ENCODE results near the gene TATDN2. TPM values are rescaled to one million over a fixed set of nuclear protein-coding genes. Genes with fewer than 3 reads are reported as not detected.
"Not testable (repeated sequence)": the region's sequence is repeated elsewhere in the genome, so short reads cannot be mapped to it uniquely, and the experiment has no call there.

TATDN2 gene
- total and polyA plus RNA-seq, 4 donors = 16.6 to 55.4 (median 37.7) TPM

- no peak for DNase-seq (ENCODE audit: low read depth in 4 of 6, low spot score in 6 of 6)
- H3K27ac ChIP-seq (ENCODE audit: low read depth, low read length) = no peak overlapping the region
- 87% methylated on average over 11 of the region's 11 CpGs for WGBS (ENCODE audit: insufficient coverage)
- H3K4me1 ChIP-seq (ENCODE audit: control insufficient read depth, insufficient read depth, low read length) = peaks cover 5% of the 10 kb centered on the region
- H3K36me3 ChIP-seq (ENCODE audit: control insufficient read depth, insufficient read depth, low read length) = peaks cover 44% of the 10 kb centered on the region
- no peaks in the 10 kb centered on the region for H3K9me3 ChIP-seq (ENCODE audit: control insufficient read depth, insufficient read depth, low read length)
- no peaks in the 10 kb centered on the region for H3K27me3 ChIP-seq (ENCODE audit: control insufficient read depth, insufficient read depth, low read length)
- no peak overlapping the region for H3K4me3 ChIP-seq (ENCODE audit: low read depth, low read length)
Measured at GRCh38 chr3:10288575-10288960, 40.3 kb downstream of the TATDN2 start.

- Histone ChIP-seq H3K27ac (ENCODE audit: low read depth, low read length) (no peak overlapping the region), H3K4me1 (ENCODE audit: control insufficient read depth, insufficient read depth, low read length) (peaks cover 5% of the 10 kb centered on the region), H3K4me3 (ENCODE audit: low read depth, low read length) (no peak overlapping the region), H3K27me3 (ENCODE audit: control insufficient read depth, insufficient read depth, low read length) (no peaks in the 10 kb centered on the region), H3K9me3 (ENCODE audit: control insufficient read depth, insufficient read depth, low read length) (no peaks in the 10 kb centered on the region), H3K36me3 (ENCODE audit: control insufficient read depth, insufficient read depth, low read length) (peaks cover 46% of the 10 kb centered on the region)
- 94% methylated on average over 9 of the region's 9 CpGs for WGBS (ENCODE audit: insufficient coverage)
- no peak for DNase-seq (ENCODE audit: low read depth in 4 of 6, low spot score in 6 of 6)
Measured at GRCh38 chr3:10289077-10289476, 40.8 kb downstream of the TATDN2 start.

DNA sequence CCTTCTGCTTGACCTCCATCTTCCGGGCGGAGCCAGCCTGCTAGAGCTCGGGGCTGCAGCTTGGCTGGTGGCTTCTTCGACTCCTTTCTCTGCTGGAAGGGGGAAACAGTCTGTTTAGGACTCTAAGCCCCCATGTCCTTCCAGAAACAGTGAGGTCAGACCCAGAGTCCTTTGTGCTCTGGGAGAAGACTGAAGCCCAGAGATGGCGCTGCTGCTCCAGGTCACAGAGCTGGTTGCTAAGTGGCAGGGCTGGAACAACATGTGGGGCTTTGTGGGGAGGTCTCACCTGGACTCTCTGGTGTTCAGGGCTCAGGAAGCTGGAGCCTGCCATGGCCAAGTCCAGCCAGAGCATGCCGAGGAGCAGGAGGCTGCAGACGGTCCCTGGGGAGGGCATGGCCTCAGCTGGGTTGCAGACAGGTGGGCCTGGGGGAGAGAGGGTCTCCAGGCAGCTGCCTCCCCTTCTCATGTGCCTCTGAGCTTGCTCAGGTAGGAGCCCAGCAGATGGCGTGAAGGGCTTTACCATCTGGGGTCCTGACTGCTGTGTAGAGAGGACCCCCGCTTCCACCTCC lies 41.6 kb downstream of the TATDN2 start:
- WGBS (ENCODE audit: insufficient coverage) = 80% methylated on average over 6 of the region's 9 CpGs
- H3K4me1 ChIP-seq (ENCODE audit: control insufficient read depth, insufficient read depth, low read length) = peaks cover 5% of the 10 kb centered on the region
- H3K27ac ChIP-seq (ENCODE audit: low read depth, low read length) = no peak overlapping the region
- H3K27me3 ChIP-seq (ENCODE audit: control insufficient read depth, insufficient read depth, low read length) = no peaks in the 10 kb centered on the region
- no peak overlapping the region for H3K4me3 ChIP-seq (ENCODE audit: low read depth, low read length)
- H3K9me3 ChIP-seq (ENCODE audit: control insufficient read depth, insufficient read depth, low read length) = no peaks in the 10 kb centered on the region
- H3K36me3 ChIP-seq (ENCODE audit: control insufficient read depth, insufficient read depth, low read length) = peaks cover 49% of the 10 kb centered on the region
- no peak for DNase-seq (ENCODE audit: low read depth in 4 of 6, low spot score in 6 of 6)

GRCh38 chr3:10290481-10291176 lies 42.4 kb downstream of the TATDN2 start:
- Histone ChIP-seq H3K9me3 (ENCODE audit: control insufficient read depth, insufficient read depth, low read length) (no peaks in the 10 kb centered on the region), H3K36me3 (ENCODE audit: control insufficient read depth, insufficient read depth, low read length) (peaks cover 51% of the 10 kb centered on the region), H3K4me3 (ENCODE audit: low read depth, low read length) (no peak overlapping the region), H3K27me3 (ENCODE audit: control insufficient read depth, insufficient read depth, low read length) (no peaks in the 10 kb centered on the region), H3K27ac (ENCODE audit: low read depth, low read length) (no peak overlapping the region), H3K4me1 (ENCODE audit: control insufficient read depth, insufficient read depth, low read length) (peaks cover 5% of the 10 kb centered on the region)
- DNase-seq (ENCODE audit: low read depth in 4 of 6, low spot score in 6 of 6) = no peak
- 78% methylated on average over 17 of the region's 18 CpGs for WGBS (ENCODE audit: insufficient coverage)

DNA sequence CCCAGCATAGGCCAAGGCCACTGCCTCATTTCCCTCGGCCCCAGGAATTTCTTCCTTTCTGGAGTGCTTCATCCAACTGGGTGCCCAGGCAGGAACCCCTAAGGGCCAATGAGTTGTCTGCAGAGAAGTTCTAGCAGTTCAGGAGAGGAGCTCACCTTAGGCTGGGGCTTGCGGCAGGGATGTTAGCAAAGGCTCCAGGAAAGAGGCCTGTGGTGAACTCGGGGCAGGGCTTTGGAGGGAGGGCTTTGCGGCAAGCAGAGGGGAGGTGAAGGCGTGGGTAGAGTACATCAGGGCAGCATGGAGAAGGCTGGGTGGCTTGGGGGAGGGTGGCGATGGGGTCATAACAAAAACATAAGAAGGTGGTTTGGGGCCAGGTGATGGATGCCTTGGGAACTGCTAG lies 43.4 kb downstream of the TATDN2 start:
- peaks cover 53% of the 10 kb centered on the region for H3K36me3 ChIP-seq (ENCODE audit: control insufficient read depth, insufficient read depth, low read length)
- 98% methylated on average over 6 of the region's 6 CpGs for WGBS (ENCODE audit: insufficient coverage)

DNA sequence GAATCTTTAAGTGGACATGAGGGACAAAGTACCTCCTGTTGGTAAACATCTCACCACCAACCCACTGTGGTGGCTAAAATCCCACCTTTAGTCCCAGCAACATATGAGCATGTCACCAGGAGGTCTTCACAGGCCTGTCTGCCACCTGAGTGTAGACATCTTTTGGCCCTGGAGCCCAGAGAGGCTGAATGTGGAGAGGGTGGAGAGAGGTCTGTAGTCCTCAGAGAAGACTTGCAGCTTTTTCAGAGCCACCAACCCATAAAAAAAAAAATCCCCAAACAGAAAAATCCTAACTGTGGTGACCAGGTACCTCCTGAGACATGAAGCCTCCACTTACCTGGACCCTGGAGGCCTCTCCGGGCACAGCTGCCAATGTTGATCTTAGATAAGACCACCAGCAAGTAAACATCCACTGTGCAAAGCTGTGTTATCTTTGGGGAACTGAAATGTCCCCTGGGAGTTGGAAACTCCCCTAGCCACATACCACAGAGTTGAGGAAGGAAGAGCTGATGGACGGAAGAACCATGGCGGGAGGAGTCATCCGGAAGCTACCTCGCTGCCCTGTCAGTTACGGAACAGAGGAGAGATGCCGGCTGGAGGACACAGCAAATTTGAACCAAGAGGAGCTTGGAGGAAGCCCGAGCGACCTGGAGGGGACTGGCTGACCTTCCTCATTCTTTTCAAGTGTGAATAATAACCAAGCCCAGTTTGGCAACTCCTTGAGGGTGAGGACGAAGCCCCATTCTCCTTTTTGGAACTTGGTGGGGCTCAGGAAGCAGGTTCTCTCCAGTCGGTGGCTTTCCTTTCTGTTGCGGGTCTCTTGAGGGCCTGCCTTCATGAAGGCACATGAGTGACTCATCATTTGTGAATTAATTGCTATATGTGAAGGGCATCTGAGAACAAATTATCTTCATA lies 44.5 kb downstream of the TATDN2 start, which contains the start of gene GHRL:
Gene GHRL (minus strand): TSS at position 443 of the 915 bp plus-strand sequence. CDS start 2,767 bp downstream, outside the sequence.
- Histone ChIP-seq H3K27ac (ENCODE audit: low read depth, low read length) (no peak within 1 kb of the TSS), H3K27me3 (ENCODE audit: control insufficient read depth, insufficient read depth, low read length) (no peaks in the 10 kb centered on the region), H3K4me1 (ENCODE audit: control insufficient read depth, insufficient read depth, low read length) (no peaks in the 10 kb centered on the region), H3K36me3 (ENCODE audit: control insufficient read depth, insufficient read depth, low read length) (peaks cover 53% of the 10 kb centered on the region), H3K9me3 (ENCODE audit: control insufficient read depth, insufficient read depth, low read length) (no peaks in the 10 kb centered on the region), H3K4me3 (ENCODE audit: low read depth, low read length) (no peak within 1 kb of the TSS)
- DNase-seq (ENCODE audit: low read depth in 4 of 6, low spot score in 6 of 6) = no peak
- 81% methylated on average over 5 of the region's 12 CpGs for WGBS (ENCODE audit: insufficient coverage)

More for the DNA sequence above, 43.4 kb downstream of the TATDN2 start:
- Histone ChIP-seq H3K27ac (ENCODE audit: low read depth, low read length) (no peak overlapping the region), H3K4me1 (ENCODE audit: control insufficient read depth, insufficient read depth, low read length) (peaks cover 4% of the 10 kb centered on the region), H3K4me3 (ENCODE audit: low read depth, low read length) (no peak overlapping the region), H3K9me3 (ENCODE audit: control insufficient read depth, insufficient read depth, low read length) (no peaks in the 10 kb centered on the region), H3K27me3 (ENCODE audit: control insufficient read depth, insufficient read depth, low read length) (no peaks in the 10 kb centered on the region)
- no peak for DNase-seq (ENCODE audit: low read depth in 4 of 6, low spot score in 6 of 6)

- no peaks in the 10 kb centered on the region for H3K27me3 ChIP-seq (ENCODE audit: control insufficient read depth, insufficient read depth, low read length)
- no peak overlapping the region for H3K27ac ChIP-seq (ENCODE audit: low read depth, low read length)
- WGBS (ENCODE audit: insufficient coverage) = 92% methylated on average over 12 of the region's 12 CpGs
- no peaks in the 10 kb centered on the region for H3K9me3 ChIP-seq (ENCODE audit: control insufficient read depth, insufficient read depth, low read length)
- no peak for DNase-seq (ENCODE audit: low read depth in 4 of 6, low spot score in 6 of 6)
- H3K4me3 ChIP-seq (ENCODE audit: low read depth, low read length) = no peak overlapping the region
- H3K4me1 ChIP-seq (ENCODE audit: control insufficient read depth, insufficient read depth, low read length) = no peaks in the 10 kb centered on the region
- peaks cover 41% of the 10 kb centered on the region for H3K36me3 ChIP-seq (ENCODE audit: control insufficient read depth, insufficient read depth, low read length)
Measured at GRCh38 chr3:10294030-10294586, 45.8 kb downstream of the TATDN2 start.

DNA sequence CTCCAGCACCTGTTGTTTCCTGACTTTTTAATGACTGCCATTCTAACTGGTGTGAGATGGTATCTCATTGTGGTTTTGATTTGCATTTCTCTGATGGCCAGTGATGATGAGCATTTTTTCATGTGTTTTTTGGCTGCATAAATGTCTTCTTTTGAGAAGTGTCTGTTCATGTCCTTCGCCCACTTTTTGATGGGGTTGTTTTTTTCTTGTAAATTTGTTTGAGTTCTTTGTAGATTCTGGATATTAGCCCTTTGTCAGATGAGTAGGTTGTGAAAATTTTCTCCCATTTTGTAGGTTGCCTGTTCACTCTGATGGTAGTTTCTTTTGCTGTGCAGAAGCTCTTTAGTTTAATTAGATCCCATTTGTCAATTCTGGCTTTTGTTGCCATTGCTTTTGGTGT lies 49.8 kb downstream of the TATDN2 start:
- not testable (repeated sequence) for H3K27ac ChIP-seq (ENCODE audit: low read depth, low read length); H3K9me3 ChIP-seq (ENCODE audit: control insufficient read depth, insufficient read depth, low read length); DNase-seq (ENCODE audit: low read depth in 4 of 6, low spot score in 6 of 6); H3K4me1 ChIP-seq (ENCODE audit: control insufficient read depth, insufficient read depth, low read length); H3K4me3 ChIP-seq (ENCODE audit: low read depth, low read length); H3K27me3 ChIP-seq (ENCODE audit: control insufficient read depth, insufficient read depth, low read length)
- WGBS (ENCODE audit: insufficient coverage) = no CpG with 5 or more reads among the region's 1 CpG
- peaks cover 55% of the 10 kb centered on the region for H3K36me3 ChIP-seq (ENCODE audit: control insufficient read depth, insufficient read depth, low read length)

DNA sequence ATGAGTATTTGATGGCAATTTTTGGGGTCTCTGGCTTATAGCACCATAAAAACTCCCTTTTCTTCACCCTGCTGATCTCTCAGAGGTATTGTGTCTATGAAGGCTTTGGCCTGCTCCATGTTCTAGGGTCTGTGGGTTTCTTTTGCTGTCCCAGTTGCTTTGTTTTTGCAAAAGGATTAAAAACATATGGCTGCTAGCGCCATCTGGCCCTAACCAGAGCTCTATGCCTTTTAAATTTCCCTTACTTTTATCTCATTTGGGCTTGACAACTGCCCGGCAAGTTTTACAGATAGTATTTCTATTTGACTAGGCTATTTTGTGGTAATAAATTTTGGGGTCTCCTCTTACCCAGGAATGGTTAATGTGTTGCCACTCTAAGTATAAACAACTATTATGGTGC lies 50.9 kb downstream of the TATDN2 start:
- H3K36me3 ChIP-seq (ENCODE audit: control insufficient read depth, insufficient read depth, low read length) = peaks cover 62% of the 10 kb centered on the region
- no CpG with 5 or more reads among the region's 2 CpGs for WGBS (ENCODE audit: insufficient coverage)
- H3K4me1 ChIP-seq (ENCODE audit: control insufficient read depth, insufficient read depth, low read length) = no peaks in the 10 kb centered on the region
- peak in 1 of 6 donors; percentile 19 for DNase-seq (ENCODE audit: low read depth in 4 of 6, low spot score in 6 of 6)
- no peak overlapping the region for H3K27ac ChIP-seq (ENCODE audit: low read depth, low read length)
- H3K4me3 ChIP-seq (ENCODE audit: low read depth, low read length) = no peak overlapping the region
- no peaks in the 10 kb centered on the region for H3K9me3 ChIP-seq (ENCODE audit: control insufficient read depth, insufficient read depth, low read length)
- H3K27me3 ChIP-seq (ENCODE audit: control insufficient read depth, insufficient read depth, low read length) = no peaks in the 10 kb centered on the region
